Kidney (tissue), 14 donors: ENCODE results near the gene SPATA2. TPM values are rescaled to one million over a fixed set of nuclear protein-coding genes. Genes with fewer than 3 reads are reported as not detected.

Experiments used
- DNase-seq, 5 donors: peaks; one replicate each; pipeline ENCODE4 v3.0.0-alpha.2; 2013 to 2020
- FAIRE-seq: peaks from 2 replicates; lab custom pipeline; 2012; peaks lifted over from hg19 to GRCh38; lab: Jason Lieb, UNC
- H3K27ac ChIP-seq, 2 donors: one replicate each; pipeline ENCODE4 v1.7.0; 2013; ENCODE audit warnings: low read depth in 2 of 2, low read length in 2 of 2, inconsistent platforms in 1 of 2
- H3K27me3 ChIP-seq: one replicate; pipeline ENCODE4 v1.7.1; 2013; ENCODE audit warnings: low read length, inconsistent platforms; ENCODE audit not compliant: control insufficient read depth, insufficient read depth
- H3K36me3 ChIP-seq, 3 donors: one replicate each; pipeline versions ENCODE4 v1.7.0 to v1.7.1; 2013; ENCODE audit warnings: low read length in 3 of 3, control low read depth in 1 of 3, inconsistent platforms in 1 of 3; ENCODE audit not compliant: insufficient read depth in 3 of 3, control insufficient read depth in 2 of 3
- H3K4me1 ChIP-seq, 3 donors: one replicate each; pipeline versions ENCODE4 v1.7.0 to v1.7.1; 2013; ENCODE audit warnings: low read length in 3 of 3, inconsistent platforms in 1 of 3, low read depth in 1 of 3; ENCODE audit not compliant: control insufficient read depth in 2 of 3, insufficient read depth in 2 of 3
- H3K4me3 ChIP-seq, 3 donors: one replicate each; pipeline versions ENCODE4 v1.7.0 to v1.8.1; 2013; ENCODE audit warnings: low read length in 3 of 3, control low read depth in 1 of 3, inconsistent platforms in 1 of 3
- H3K9ac ChIP-seq, 3 donors: one replicate each; pipeline versions ENCODE4 v1.7.0 to v1.7.1; 2013; ENCODE audit warnings: low read length in 3 of 3, control low read depth in 1 of 3, inconsistent platforms in 1 of 3
- H3K9me3 ChIP-seq, 3 donors: one replicate each; pipeline versions ENCODE4 v1.7.0 to v1.7.1; 2013; ENCODE audit warnings: low read length in 3 of 3, control low read depth in 1 of 3, inconsistent platforms in 1 of 3; ENCODE audit not compliant: control insufficient read depth in 2 of 3, insufficient read depth in 1 of 3
- intact Hi-C: fragments of 100-400 bp; cut with DNase I; formaldehyde crosslinking; loops from one replicate; pipeline ENCODE4 v1.11.1; 2022
- polyA plus RNA-seq: library from polyadenylated mRNA; stranded (reverse); fragments of 350-450 nt; fragmentation: Illumina TruSeq; extraction: RNeasy Lipid Tissue Mini Kit (QIAGEN cat#74804); gene quantifications from one replicate; pipeline ENCODE4 v1.2.3, GENCODE V29; 2014; ENCODE audit warnings: low read depth, low replicate concordance; ENCODE audit not compliant: insufficient read depth
- total RNA-seq: library from RNA; stranded (reverse); fragmentation: NEBNext Ultra II Directional; extraction: Animal tissue kit (Norgen Biotek cat#: 25700); gene quantifications from one replicate; pipeline ENCODE4 v1.2.1, GENCODE V29; 2021
- TF ChIP-seq, protein P1 (sequence below): IDR thresholded peaks from 3 replicates; pipeline ENCODE4 v1.5.1; 2012; ENCODE audit warnings: mild to moderate bottlenecking, moderate library complexity, borderline replicate concordance; ENCODE audit not compliant: insufficient read depth; ENCODE audit errors: extremely low read depth
- donor health status: control.
- donor health status: control.
- donor health status: control.
- donor health status: control.
- donor health status: control.
- donor health status: DM: yes; HTN: yes; CAD: no.
- donor health status: Normal renal cell carcinoma (clear cell type).

The SPATA2 gene
- total and polyA plus RNA-seq, 2 donors from 2014 or later = 5.8 to 9.0 TPM

DNA sequence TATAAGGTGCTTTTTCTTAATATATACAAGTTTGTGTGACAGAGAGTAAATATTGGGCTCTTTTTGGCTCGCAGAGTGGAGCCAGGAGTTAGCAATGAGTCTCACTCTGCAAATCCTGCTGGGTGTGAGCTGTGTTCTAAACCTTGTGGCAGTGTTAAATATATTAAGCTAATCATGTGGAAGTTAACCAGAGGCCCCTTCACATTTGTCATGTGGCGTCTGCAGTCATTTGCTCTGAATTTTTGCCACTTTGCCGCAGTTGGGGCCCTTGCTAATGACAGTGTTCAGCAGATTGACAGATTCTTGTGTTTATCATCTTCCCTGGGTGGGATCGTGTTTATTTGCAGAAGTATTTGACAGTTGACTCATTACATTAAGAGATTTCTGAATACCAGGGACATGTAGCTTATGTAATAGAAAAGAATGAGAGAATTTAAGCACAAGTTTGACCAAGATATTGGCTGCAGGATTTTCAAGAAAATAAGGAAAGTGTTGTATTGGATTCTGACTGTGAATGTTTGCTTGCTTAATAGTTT, 37.9 kb downstream of the SPATA2 start:
- Histone ChIP-seq H3K9me3 (no peaks in the 10 kb centered on the region), H3K4me3 (no peak overlapping the region), H3K27me3 (no peaks in the 10 kb centered on the region), H3K9ac (no peak overlapping the region), H3K27ac (no peak overlapping the region), H3K36me3 (peaks cover 2 to 22% (median 10%) of the 10 kb centered on the region in 3 donors), H3K4me1 (no peaks in the 10 kb centered on the region)
- FAIRE-seq (no peak), DNase-seq (no peak)
- TF ChIP-seq, protein P1, sequence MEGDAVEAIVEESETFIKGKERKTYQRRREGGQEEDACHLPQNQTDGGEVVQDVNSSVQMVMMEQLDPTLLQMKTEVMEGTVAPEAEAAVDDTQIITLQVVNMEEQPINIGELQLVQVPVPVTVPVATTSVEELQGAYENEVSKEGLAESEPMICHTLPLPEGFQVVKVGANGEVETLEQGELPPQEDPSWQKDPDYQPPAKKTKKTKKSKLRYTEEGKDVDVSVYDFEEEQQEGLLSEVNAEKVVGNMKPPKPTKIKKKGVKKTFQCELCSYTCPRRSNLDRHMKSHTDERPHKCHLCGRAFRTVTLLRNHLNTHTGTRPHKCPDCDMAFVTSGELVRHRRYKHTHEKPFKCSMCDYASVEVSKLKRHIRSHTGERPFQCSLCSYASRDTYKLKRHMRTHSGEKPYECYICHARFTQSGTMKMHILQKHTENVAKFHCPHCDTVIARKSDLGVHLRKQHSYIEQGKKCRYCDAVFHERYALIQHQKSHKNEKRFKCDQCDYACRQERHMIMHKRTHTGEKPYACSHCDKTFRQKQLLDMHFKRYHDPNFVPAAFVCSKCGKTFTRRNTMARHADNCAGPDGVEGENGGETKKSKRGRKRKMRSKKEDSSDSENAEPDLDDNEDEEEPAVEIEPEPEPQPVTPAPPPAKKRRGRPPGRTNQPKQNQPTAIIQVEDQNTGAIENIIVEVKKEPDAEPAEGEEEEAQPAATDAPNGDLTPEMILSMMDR = no peak
- intact Hi-C loops = no loop called here

DNA sequence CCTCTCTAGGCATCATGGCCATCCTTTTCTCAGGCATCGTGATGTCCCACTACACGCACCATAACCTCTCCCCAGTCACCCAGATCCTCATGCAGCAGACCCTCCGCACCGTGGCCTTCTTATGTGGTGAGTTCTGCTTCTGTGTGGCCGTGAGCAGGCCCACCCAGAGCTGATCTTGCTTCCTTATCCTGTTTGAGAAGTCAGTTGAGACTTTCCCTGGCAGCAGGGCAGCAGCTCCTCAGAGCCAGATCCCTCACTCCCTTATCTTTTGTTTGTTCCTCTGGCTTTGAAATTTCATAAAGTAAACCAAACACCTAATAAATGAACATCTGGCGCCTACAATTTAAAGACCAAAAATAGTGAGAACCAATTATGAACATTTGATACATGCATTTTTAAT, 40.6 kb downstream of the SPATA2 start:
- TF ChIP-seq, protein P1 = no peak
- intact Hi-C loops = no loop called here
- Histone ChIP-seq H3K4me3 (no peak overlapping the region), H3K27ac (no peak overlapping the region), H3K9ac (no peak overlapping the region), H3K36me3 (peaks cover 4 to 17% (median 5%) of the 10 kb centered on the region in 3 donors), H3K4me1 (no peaks in the 10 kb centered on the region), H3K27me3 (no peaks in the 10 kb centered on the region), H3K9me3 (no peaks in the 10 kb centered on the region)
- DNase-seq (no peak), FAIRE-seq (no peak)

GRCh38 chr20:49872056-49872455, 43.3 kb downstream of the SPATA2 start:
- no peaks in the 10 kb centered on the region for H3K9me3 ChIP-seq
- DNase-seq = no peak
- no peaks in the 10 kb centered on the region for H3K27me3 ChIP-seq
- no peak overlapping the region for H3K4me3 ChIP-seq
- TF ChIP-seq, protein P1 = no peak
- FAIRE-seq = no peak
- H3K9ac ChIP-seq = no peak overlapping the region
- no peak overlapping the region for H3K27ac ChIP-seq
- no peaks in the 10 kb centered on the region for H3K4me1 ChIP-seq
- intact Hi-C loops = no loop called here
- H3K36me3 ChIP-seq = peaks cover 2 to 25% (median 11%) of the 10 kb centered on the region in 3 donors
